Muscle of leg (tissue), 11 donors: ENCODE measurements around the gene CMIP. TPM values are rescaled to one million over a fixed set of nuclear protein-coding genes. Genes with fewer than 3 reads are reported as not detected.
A peak's percentile ranks its signal among the peaks of the same experiment; 100 is the strongest.

Source experiments
- DNase-seq: peaks from one replicate; pipeline ENCODE4 v3.0.0; 2013
- H3K27ac ChIP-seq: one replicate; pipeline ENCODE4 v1.5.1; 2013; ENCODE audit warnings: mild to moderate bottlenecking, low read length, control low read depth
- H3K27me3 ChIP-seq: one replicate; pipeline ENCODE4 v1.6.1; 2013; ENCODE audit warnings: low read length; ENCODE audit not compliant: control insufficient read depth, insufficient read depth
- H3K36me3 ChIP-seq: one replicate; pipeline ENCODE4 v1.6.1; 2013; ENCODE audit warnings: low read length; ENCODE audit not compliant: control insufficient read depth, insufficient read depth
- H3K4me1 ChIP-seq: one replicate; pipeline ENCODE4 v1.6.1; 2013; ENCODE audit warnings: low read length; ENCODE audit not compliant: control insufficient read depth, insufficient read depth
- H3K4me3 ChIP-seq: one replicate; pipeline ENCODE4 v1.5.1; 2013; ENCODE audit warnings: low read length, control low read depth
- H3K9me3 ChIP-seq: replicated peaks from 2 replicates; pipeline ENCODE4 v1.6.1; 2013; ENCODE audit warnings: low read depth, low read length; ENCODE audit not compliant: control insufficient read depth
- WGBS: methylation state at CpG from one replicate; pipeline ENCODE4 v1.1.5; 2013; ENCODE audit warnings: missing lambda C conversion rate; ENCODE audit not compliant: insufficient coverage; 5-methylcytosine and 5-hydroxymethylcytosine counted together
- polyA plus RNA-seq, 8 donors: library from polyadenylated mRNA; unstranded; fragments of 120-200 nt; gene quantifications; one replicate each; pipeline versions ENCODE4 v1.2.1 to v1.2.3, GENCODE V29; 2013; ENCODE audit warnings: inconsistent platforms in 1 of 8, low replicate concordance in 1 of 8; ENCODE audit not compliant: insufficient read length in 8 of 8, insufficient read depth in 1 of 8
- total RNA-seq: library from RNA; stranded (reverse); fragments of 120-200 nt; gene quantifications from one replicate; pipeline ENCODE4 v1.2.4, GENCODE V29; 2013

Gene CMIP
- total and polyA plus RNA-seq, 9 donors, result 5.5 to 24.3 (median 18.8) TPM

- no peaks in the 10 kb centered on the region for H3K9me3 ChIP-seq
- H3K4me1 ChIP-seq, result peaks cover 2% of the 10 kb centered on the region
- H3K36me3 ChIP-seq, result peaks cover 18% of the 10 kb centered on the region
- no peak overlapping the region for H3K27ac ChIP-seq
- WGBS, result 81% methylated on average over 3 of the region's 4 CpGs
- no peak overlapping the region for H3K4me3 ChIP-seq
- no peak for DNase-seq
- H3K27me3 ChIP-seq, result no peaks in the 10 kb centered on the region
Observed at GRCh38 chr16:81461243-81461642, 16.6 kb downstream of the CMIP start.

- Histone ChIP-seq H3K36me3 (peaks cover 13% of the 10 kb centered on the region), H3K4me1 (peaks cover 2% of the 10 kb centered on the region), H3K27ac (no peak overlapping the region), H3K9me3 (no peaks in the 10 kb centered on the region), H3K4me3 (no peak overlapping the region), H3K27me3 (no peaks in the 10 kb centered on the region)
- WGBS, result 100% methylated on average over 3 of the region's 4 CpGs
- peak; percentile 57 for DNase-seq
Observed at GRCh38 chr16:81461766-81462165, 17.2 kb downstream of the CMIP start.

GRCh38 chr16:81462683-81463082 is 18.1 kb downstream of the CMIP start:
- H3K4me3 ChIP-seq, result no peak overlapping the region
- peaks cover 9% of the 10 kb centered on the region for H3K36me3 ChIP-seq
- H3K9me3 ChIP-seq, result no peaks in the 10 kb centered on the region
- no peak overlapping the region for H3K27ac ChIP-seq
- 87% methylated on average over 4 of the region's 4 CpGs for WGBS
- H3K27me3 ChIP-seq, result no peaks in the 10 kb centered on the region
- H3K4me1 ChIP-seq, result peaks cover under 1% of the 10 kb centered on the region
- no peak for DNase-seq

GRCh38 chr16:81463296-81463890 is 18.8 kb downstream of the CMIP start:
- Histone ChIP-seq H3K27ac (no peak overlapping the region), H3K4me3 (no peak overlapping the region), H3K4me1 (no peaks in the 10 kb centered on the region), H3K27me3 (no peaks in the 10 kb centered on the region), H3K36me3 (peaks cover 9% of the 10 kb centered on the region), H3K9me3 (no peaks in the 10 kb centered on the region)
- 75% methylated on average over 9 of the region's 16 CpGs for WGBS
- no peak for DNase-seq

- no CpG with 5 or more reads among the region's 5 CpGs for WGBS
- H3K4me1 ChIP-seq, result peaks cover 4% of the 10 kb centered on the region
- no peak for DNase-seq
- H3K9me3 ChIP-seq, result no peaks in the 10 kb centered on the region
- H3K36me3 ChIP-seq, result peaks cover 4% of the 10 kb centered on the region
- no peaks in the 10 kb centered on the region for H3K27me3 ChIP-seq
- no peak overlapping the region for H3K27ac ChIP-seq
- no peak overlapping the region for H3K4me3 ChIP-seq
Observed at GRCh38 chr16:81464279-81464678, 19.7 kb downstream of the CMIP start.

GRCh38 chr16:81465375-81465943 is 20.9 kb downstream of the CMIP start:
- Histone ChIP-seq H3K27me3 (no peaks in the 10 kb centered on the region), H3K4me1 (peaks cover 15% of the 10 kb centered on the region), H3K36me3 (peaks cover 2% of the 10 kb centered on the region), H3K4me3 (no peak overlapping the region), H3K9me3 (no peaks in the 10 kb centered on the region), H3K27ac (no peak overlapping the region)
- DNase-seq, result no peak
- WGBS, result 80% methylated on average over 8 of the region's 18 CpGs

- peaks cover 16% of the 10 kb centered on the region for H3K4me1 ChIP-seq
- H3K27ac ChIP-seq, result no peak overlapping the region
Observed at GRCh38 chr16:81466356-81466980, 21.9 kb downstream of the CMIP start.

DNA sequence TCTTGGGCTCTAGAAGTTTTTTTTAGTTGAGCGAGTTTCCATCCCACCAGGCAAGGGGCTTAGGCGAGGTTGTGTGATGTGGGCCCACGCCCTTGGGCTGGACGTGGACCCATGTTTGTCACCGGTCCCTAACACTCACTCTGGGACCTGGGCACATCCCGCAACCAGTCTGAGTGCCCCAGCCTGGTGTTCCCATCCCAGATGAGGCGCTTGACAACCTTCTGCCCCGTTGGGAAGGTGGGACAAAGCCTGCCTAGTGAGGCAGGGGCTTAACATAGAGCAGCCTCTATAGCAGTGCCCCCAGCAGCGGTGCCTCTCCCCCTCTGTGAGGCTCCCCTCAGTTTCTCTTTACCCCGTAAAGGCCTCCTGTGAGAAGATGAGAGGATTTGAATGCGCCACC is 22.5 kb downstream of the CMIP start:
- Histone ChIP-seq H3K27me3 (no peaks in the 10 kb centered on the region), H3K4me3 (no peak overlapping the region), H3K4me1 (peaks cover 16% of the 10 kb centered on the region), H3K27ac (no peak overlapping the region), H3K36me3 (peaks cover 5% of the 10 kb centered on the region), H3K9me3 (no peaks in the 10 kb centered on the region)
- DNase-seq, result no peak
- 90% methylated on average over 5 of the region's 11 CpGs for WGBS

More at GRCh38 chr16:81466356-81466980, 21.9 kb downstream of the CMIP start:
- WGBS, result 65% methylated on average over 7 of the region's 7 CpGs
- Histone ChIP-seq H3K36me3 (peaks cover 2% of the 10 kb centered on the region), H3K4me3 (no peak overlapping the region), H3K9me3 (no peaks in the 10 kb centered on the region), H3K27me3 (no peaks in the 10 kb centered on the region)
- DNase-seq, result no peak

DNA sequence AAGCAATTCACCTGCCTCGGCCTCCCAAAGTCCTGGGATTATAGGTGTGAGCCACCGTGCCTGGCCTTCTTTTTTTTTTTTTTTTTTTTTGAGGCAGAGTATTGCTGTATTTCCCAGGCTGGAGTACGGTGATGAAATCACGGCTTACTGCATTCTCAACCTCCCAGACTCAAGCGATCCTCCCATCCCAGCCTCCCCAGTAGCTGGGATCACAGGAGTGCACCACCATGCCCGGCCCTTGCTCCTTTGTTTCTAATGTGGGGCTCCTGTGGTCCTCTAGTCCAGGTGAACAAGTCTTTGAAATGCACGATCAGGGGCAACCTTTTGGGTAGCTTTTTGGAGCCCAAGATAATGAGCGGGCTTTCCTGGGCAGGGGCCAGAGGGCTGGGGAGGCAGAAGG is 23.2 kb downstream of the CMIP start:
- H3K27me3 ChIP-seq, result no peaks in the 10 kb centered on the region

DNA sequence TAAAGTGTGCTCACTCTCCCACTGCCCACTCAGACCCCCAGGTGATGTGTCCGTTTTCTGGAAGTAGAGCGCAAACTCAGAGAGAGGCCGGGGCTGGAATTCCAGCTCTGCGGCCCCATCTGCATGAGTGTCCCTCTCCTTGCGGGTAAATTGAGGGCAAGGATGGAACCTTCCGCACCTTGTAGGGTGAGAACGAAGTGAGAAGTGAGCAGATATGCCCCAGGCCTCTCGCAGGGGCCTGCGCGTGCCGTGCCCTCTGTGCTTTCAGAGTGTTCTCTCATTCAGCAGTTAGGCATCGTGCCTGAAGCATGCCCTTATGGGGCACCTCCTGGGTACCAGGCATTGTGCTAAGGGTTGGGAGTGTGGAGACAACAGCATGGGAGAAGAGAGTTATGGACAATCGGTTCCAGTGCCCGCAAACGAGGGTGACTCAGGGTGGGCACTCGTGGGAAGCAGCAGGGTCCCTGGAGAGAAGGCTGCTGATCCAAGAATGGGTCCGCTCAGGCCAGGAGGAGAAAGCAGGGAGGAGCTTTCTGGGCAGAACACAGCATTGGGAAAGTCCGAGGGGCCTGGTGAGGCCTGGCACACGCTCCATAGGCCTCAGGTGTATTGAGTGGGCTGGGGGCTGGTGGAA is 23.8 kb downstream of the CMIP start:
- no peak overlapping the region for H3K4me3 ChIP-seq
- H3K9me3 ChIP-seq, result no peaks in the 10 kb centered on the region
- 91% methylated on average over 15 of the region's 19 CpGs for WGBS
- H3K36me3 ChIP-seq, result peaks cover 6% of the 10 kb centered on the region
- no peak overlapping the region for H3K27ac ChIP-seq
- DNase-seq, result no peak
- H3K4me1 ChIP-seq, result peaks cover 26% of the 10 kb centered on the region
- H3K27me3 ChIP-seq, result no peaks in the 10 kb centered on the region

More for the DNA sequence above, 23.2 kb downstream of the CMIP start:
- no peak overlapping the region for H3K27ac ChIP-seq
- no peak overlapping the region for H3K4me3 ChIP-seq
- 100% methylated on average over 5 of the region's 8 CpGs for WGBS
- H3K9me3 ChIP-seq, result no peaks in the 10 kb centered on the region
- peaks cover 6% of the 10 kb centered on the region for H3K36me3 ChIP-seq
- no peak for DNase-seq
- H3K4me1 ChIP-seq, result peaks cover 20% of the 10 kb centered on the region
